HG02938 (cell line): ENCODE measurements around the gene COG4.
"Not testable (repeated sequence)": the region's sequence is repeated elsewhere in the genome, so short reads cannot be mapped to it uniquely, and the experiment has no call there.

Experiments
- ATAC-seq: cut with Tn5 transposase; IDR thresholded peaks from one replicate; pipeline ENCODE4 v1.9.1; 2021; ENCODE audit warnings: mild to moderate bottlenecking, moderate library complexity; ENCODE audit not compliant: unreplicated experiment

The COG4 gene

DNA sequence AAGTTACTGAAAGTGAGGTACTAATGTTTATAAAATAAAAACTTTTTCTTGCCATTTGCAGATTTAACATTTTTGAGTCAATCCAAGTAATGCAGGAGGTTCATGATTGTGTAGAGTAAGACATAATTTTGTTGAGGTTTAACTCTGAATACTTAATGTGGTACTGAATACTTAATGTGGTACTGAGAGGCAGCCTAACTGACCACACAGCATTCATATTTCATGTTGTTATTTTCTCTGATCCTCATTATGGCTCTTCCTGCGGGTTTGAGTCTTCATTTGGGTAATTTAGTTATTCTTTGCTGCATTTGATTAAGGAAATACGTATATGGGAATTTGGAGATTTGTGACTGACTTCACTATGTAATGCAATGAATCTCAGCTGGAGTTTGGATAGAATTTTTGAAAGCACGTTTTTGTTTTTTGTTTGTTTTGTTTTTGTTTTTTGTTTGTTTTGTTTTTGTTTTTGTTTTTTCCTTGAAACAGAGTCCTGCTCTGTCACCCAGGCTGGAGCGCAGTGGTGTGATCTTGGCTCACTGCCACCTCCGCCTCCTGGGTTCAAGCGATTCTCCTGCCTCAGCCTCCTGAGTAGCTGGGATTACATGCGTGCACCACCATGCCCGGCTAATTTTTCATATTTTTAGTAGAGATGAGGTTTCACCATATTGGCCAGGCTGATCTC, 4.1 kb upstream of the COG4 start:
- ATAC-seq: no peak

GRCh38 chr16:70526403-70526802, 3.0 kb upstream of the COG4 start:
- ATAC-seq: no peak

- ATAC-seq: not testable (repeated sequence)
Observed at GRCh38 chr16:70524399-70524825, 1.1 kb upstream of the COG4 start.

DNA sequence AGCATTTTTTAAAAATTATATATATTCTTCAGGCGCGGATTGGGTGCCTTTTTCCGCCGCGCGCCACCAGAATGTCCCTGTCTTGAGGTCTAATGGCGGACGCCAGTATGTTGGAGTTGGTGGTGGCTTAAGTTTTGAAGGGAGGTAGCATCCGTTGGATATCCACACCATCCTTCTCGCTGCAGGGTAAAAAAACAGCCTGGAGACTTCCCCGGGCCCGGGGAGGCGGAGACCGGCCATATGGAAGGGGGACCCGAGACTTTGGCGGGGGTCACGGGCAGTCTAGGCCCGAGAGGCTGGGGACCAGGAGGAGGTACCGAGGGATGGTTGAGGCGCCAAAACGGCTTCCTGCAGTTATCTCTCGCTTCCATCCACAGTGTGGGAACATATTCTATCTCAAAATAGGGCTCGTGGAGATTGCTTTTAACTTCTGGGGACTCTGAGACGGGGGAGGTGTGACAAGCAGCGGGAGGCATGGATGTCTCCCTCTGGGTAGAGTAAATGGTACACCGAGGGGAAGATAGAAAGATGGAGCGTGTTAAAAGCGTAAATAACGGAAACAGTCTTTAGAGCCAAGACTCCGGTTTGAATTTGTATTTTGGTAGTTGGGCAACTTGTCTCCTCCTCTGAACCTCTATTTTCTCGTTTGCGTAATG, 517 bp upstream of the COG4 start, which contains the start of gene SF3B3:
TSS of gene SF3B3 (plus strand) at position 74 of the 656 bp plus-strand sequence. CDS start 2,841 bp downstream, outside the sequence.
- peak; percentile 41 for ATAC-seq

GRCh38 chr16:70522216-70523075, 908 bp downstream of the COG4 start:
- ATAC-seq: no peak

DNA sequence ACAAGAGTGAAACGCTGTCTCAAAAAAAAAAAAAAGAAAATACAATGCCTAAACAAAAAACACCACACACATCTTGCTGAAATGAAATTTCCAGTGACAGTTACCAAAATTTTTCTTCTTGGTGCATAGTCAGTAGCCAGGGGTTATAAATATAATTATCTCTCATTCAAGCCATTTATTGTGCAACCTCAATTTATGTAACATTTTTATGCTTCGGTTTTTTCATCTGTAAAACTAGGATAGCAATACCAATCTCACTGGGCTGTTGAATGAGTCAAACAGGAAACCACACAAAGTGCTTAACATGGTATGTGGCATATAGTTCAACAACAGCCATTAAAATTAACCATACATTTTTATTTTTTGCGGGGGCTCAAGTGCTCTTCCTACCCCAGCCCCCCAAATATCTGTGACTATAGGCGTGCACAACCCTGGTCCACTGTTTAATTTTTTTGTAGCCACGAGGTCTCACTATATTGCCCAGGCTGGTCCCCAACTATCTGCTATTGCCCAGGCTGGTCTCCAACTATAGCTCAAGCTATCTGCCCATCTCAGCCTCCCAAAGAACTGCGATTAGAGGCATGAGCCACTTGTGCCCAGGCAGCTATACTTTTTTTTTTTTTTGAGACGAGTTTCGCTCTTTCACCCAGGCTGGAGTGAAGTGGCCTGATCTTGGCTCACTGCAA, 2.6 kb downstream of the COG4 start:
- ATAC-seq: peak; percentile 42

- ATAC-seq: no peak
Observed at GRCh38 chr16:70512456-70512855, 10.9 kb downstream of the COG4 start.

DNA sequence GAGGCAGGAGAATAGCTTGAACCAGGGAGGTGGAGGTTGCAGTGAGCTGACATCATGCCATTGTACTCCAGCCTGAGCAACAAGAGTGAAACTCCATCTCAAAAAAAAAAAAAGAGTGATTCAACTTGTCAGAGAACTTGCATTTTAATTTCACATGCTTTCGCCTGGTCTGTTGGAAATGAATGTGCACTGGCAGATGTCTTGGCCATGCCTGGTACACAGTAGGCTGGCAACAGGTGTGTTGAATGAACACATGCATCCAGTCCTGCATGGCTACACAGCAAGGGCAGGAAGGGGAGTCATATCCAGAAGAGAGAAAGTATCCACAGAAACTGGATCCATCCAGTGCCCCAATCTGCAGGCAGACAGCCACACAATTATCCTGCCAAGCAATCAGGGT, 11.5 kb downstream of the COG4 start:
- no peak for ATAC-seq

DNA sequence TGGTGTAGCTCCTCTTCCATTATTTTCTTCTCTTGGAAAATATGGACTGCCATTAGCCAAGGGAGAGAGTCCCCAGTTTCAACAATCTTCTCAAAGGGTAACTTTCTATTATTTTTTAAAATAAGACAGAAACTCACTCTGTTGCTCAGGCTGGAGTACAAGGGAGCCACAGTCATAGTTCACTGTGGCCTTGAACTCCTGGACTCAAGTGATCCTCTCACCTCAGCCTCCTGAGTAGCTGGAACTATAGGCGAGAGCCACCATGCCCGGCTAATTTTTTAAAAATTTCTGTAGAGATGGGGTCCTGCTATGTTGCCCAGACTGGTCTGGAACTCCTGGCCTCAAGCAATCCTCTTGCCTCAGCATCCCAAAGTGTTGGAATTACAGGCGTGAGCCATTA, 13.1 kb downstream of the COG4 start:
- no peak for ATAC-seq

DNA sequence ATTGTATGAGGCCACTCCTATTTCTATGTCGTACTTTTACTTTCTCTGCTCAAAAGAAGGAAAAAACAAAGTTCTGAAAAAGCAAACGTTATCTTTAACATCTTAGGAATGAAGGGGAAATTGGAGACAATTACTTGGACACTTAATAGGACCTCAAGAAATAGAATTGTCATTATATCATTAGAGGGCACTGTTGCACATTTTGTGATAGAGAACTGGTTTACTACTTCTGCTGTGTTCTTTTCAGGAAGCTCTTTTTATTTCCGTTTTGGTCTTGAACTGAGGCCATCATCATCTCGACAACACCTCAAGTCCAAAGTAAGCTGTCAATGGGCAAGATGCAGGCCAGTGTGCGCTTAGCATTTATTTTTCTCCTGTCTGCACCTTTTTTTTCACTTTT, 14.6 kb downstream of the COG4 start:
- ATAC-seq: no peak

- ATAC-seq: no peak
Observed at GRCh38 chr16:70496513-70496912, 26.8 kb downstream of the COG4 start.

GRCh38 chr16:70495425-70496182, 27.8 kb downstream of the COG4 start:
- no peak for ATAC-seq

- ATAC-seq: no peak
Observed at GRCh38 chr16:70494777-70495176, 28.6 kb downstream of the COG4 start.

DNA sequence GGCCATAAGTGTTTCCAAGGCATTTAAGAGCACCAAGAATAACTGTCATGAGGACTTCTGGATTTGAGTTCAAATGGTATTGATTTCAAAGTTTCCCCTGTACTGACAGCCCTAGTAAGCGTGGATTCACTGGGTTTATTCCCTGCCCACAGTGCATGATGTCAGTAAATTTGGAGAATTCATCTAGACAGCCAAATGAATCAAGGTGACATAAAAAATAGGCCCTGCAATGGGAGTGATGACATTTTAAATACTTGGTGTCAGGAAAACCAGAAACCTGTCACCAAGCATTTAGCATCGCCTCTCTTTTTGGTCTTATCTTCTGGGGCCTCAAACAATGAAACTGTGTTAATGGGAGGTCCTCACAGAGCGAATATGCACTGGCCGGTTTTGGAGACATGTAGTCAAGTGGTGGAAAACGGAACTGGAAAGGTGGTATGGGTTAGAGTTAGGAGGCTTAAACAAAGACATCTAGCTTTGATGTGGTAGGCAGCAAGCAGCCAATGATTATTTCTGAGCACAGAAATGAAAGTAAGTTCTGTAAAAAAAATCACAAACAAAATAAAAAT, 29.1 kb downstream of the COG4 start:
- ATAC-seq: no peak

GRCh38 chr16:70493802-70494201, 29.6 kb downstream of the COG4 start:
- no peak for ATAC-seq

GRCh38 chr16:70490261-70490660, 33.1 kb downstream of the COG4 start:
- ATAC-seq: no peak

GRCh38 chr16:70484867-70485266, 38.5 kb downstream of the COG4 start:
- ATAC-seq: no peak

DNA sequence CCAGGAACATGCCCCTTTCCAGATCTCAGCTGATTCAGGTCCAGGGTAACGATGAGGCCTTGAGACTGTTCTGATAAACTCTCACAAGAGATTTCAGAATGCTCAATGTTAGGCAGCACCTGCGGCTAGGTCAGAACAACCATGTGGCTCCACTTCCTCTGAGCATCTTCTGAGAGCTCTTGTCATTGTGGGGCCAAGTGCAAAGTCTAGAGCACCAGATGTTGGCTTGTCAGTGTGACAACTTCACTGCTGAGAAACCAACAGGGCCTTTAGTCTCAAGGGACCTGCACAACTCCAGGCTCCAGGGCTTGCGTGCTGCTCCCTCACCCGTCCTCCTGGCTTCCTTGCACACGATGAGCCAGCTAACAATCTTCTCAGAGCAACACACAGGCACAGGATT, 39.9 kb downstream of the COG4 start:
- ATAC-seq: no peak

GRCh38 chr16:70482624-70483023, 40.7 kb downstream of the COG4 start:
- ATAC-seq: no peak

DNA sequence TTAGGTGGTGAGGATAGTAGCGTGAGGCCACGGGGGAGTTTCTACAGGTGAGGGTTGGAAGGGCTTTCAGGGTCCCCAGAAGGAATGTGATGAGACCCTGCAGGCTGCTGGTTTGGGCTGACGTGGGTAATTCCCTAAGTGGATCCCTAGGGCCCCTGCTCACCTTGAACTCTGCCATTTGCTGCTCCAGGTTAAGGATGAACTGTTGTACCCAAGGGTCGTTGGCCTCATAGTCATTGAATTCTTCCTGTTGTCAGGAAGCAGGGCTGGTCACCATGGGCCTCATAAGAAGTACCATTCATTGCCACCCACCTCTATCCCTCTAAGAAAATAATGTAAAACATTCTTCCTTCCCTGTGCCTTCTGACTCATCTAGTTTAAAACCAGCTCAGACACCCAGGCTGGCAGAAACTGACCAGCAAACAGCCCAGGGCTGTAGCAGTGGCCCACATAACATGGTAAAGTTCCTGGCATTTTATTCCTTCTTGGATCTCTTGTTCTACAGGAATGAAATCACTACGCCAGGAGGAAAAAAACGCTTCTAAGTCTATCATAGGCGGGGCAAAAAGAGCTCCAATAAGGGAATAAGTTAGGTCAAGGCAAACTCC, 41.3 kb downstream of the COG4 start:
- no peak for ATAC-seq
